Erythroblast (primary cell): ENCODE results near the gene CARD8.
"Not testable (repeated sequence)": the region's sequence is repeated elsewhere in the genome, so short reads cannot be mapped to it uniquely, and the experiment has no call there.

ENCODE experiments used
- DNase-seq, 2 experiments: peaks; one replicate each; lab custom pipeline; 2025; lab: John Stamatoyannopoulos, UW
- GATA1 ChIP-seq: IDR thresholded peaks from 2 replicates; pipeline ENCODE4 v1.6.1; 2011; ENCODE audit warnings: low read depth, mild to moderate bottlenecking, control low read depth, low read length, moderate library complexity
- POLR2A ChIP-seq: IDR thresholded peaks from 2 replicates; pipeline ENCODE4 v1.6.1; 2011; ENCODE audit warnings: mild to moderate bottlenecking, low read length

The CARD8 gene

DNA sequence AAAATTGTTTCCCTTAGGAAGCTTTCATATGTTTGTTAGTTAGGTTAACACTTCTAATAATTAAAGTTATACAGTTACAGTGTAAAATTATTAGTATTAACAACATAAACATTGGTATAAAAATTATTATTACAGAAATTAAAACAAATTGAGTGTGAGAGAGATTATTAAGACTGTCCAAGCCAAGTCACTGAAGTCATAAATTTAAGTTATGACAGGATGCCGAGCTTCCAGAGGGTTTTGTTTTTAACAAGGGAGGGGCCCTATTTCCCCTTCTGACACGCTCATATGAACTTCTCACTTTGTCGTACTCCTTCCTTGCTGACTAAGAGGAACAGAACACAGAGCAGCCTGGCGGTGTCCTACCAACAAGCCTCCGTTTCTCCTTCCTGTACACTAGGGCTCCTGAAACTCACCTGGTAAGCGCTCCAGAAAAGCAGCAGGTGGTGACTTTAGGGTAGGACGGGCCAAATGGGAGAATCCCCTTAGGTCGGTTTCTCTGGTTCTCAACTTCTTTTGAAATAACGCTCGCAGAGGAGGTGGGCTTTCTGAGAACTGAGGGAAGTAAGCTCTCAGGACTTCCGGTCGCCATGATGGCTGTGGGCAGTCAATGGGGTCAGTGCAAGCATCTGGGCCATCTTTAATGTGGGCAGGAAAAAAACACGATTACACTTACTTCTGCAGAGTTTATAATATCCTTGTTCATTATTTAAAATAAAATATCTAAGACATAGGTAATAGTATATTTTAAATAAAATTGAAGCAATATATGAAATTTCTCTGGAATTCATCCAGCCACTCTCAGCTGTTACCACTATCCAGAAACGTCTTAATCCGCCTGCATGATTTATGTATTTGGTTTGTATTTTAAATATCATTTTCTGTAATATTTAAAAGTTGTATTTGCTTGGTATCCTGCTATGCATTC is at the start of gene CARD8:
Gene CARD8 (minus strand): TSS at position 537 of the 928 bp plus-strand sequence. CDS start 14,892 bp downstream, outside the sequence.
- TF ChIP-seq POLR2A = peak; percentile 94
- TF ChIP-seq GATA1 = no peak
- DNase-seq = peak; percentile 95 to 96

- DNase-seq = no peak
- TF ChIP-seq GATA1 (no peak), POLR2A (no peak)
Measured at GRCh38 chr19:48303866-48304265, 48.2 kb upstream of the CARD8 start.

DNA sequence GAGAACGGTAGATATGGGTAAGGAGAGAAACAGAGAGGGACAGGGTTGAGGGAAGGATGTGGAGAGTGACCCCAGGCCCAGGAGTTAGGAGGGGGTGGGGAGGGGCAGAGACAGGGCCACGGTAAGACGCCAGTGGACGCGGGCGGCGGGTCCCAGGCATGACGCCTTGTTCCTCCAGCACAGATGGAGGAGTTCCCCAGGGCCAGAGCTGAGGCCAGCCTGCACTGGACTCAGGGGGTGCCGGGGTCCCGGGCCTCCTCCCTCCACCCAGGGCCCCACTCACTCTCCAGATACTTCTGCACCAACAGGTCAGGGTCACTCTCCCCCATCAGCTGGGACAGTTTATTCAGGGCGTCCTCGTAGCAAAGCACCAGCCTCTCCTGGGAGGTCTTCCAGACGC is 47.7 kb upstream of the CARD8 start:
- DNase-seq = no peak
- TF ChIP-seq GATA1 = no peak
- no peak for TF ChIP-seq POLR2A

DNA sequence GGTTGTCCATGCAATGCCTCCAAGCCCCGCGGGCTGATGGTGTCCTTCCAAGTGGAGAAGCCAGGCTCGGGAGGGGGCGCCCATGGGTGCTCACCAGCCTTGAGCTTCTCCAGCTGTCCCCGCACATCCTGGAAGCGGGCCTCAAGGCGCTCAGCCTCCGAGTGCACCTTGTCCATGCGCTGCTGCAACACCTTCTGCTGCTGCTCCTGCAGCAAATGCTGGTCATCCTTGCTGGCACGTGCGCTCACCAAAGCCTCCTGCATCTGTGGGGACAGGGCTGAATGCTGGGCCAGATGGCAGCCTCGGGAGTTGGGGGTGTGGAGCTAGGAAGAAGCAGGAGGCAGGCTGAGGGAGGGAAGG is 46.9 kb upstream of the CARD8 start:
- TF ChIP-seq POLR2A = no peak
- no peak for TF ChIP-seq GATA1
- no peak for DNase-seq

DNA sequence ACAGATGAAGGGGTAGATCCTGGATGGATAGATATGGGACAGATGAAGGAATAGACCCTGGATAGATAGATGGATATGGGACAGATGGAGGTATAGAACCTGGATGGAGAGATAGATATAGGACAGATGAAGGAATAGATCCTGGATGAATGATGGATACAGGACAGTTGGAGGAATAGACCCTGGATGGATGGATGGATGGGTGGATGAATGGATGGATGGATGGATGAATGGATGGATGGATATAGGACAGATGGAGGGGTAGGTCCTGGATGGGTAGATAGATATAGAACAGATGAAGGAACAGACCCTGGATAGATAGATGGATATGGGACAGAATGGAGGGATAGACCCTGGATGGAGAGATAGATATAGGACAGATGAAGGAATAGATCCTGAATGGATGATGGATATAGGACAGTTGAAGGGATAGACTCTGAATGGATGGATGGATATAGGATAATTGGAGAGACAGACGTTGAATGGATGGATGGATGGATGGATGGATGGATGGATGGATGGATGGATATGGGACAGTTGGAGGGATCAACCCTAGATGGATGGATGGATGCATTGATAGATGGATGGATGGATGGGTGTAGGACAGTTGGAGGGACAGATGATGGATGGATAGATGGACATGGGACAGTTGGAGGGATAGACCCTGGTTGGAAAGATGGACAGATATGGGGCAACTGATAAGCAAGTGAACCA is 46.3 kb upstream of the CARD8 start:
- no peak for DNase-seq
- TF ChIP-seq POLR2A = no peak
- no peak for TF ChIP-seq GATA1

- no peak for DNase-seq
- TF ChIP-seq POLR2A = no peak
- no peak for TF ChIP-seq GATA1
Measured at GRCh38 chr19:48297975-48298374, 42.3 kb upstream of the CARD8 start.

DNA sequence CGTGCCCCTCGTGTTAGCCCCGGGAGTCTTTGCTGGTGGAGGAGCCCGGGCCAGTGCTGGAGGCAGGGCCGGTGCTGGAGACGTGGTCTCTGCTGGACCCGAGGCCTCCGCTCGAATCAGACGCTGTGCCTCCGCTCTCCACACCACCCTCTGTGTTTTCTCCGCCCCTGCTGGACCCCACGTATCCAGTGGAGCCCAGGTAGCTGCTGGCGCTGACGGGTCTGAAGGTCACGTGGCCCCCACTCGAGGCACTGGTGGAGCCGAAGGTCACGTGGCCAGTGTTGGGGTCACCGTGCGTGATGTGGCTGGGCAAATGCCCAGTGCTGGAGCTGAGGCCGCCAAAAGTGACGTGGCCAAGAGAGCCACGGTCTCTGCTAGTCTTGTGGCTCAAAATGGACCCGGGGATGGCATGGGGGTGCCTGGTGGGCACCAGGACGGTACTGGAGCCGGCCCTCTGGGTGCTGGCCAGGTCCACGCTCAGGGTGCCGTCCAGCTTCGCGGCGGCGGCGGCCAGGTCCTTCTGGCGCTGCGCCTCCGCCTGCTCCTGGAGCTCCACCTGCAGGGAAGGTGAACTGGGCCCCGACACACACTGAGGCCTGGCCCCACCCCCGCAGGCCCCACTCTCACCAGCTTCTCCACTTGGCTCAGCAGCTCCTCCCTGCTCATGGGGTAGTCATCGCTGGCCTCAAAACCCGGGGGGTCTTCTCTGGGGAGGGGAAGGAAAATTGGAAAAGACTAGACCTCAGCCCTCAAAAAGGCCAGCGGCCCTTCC is 41.4 kb upstream of the CARD8 start:
- no peak for TF ChIP-seq POLR2A
- no peak for DNase-seq

DNA sequence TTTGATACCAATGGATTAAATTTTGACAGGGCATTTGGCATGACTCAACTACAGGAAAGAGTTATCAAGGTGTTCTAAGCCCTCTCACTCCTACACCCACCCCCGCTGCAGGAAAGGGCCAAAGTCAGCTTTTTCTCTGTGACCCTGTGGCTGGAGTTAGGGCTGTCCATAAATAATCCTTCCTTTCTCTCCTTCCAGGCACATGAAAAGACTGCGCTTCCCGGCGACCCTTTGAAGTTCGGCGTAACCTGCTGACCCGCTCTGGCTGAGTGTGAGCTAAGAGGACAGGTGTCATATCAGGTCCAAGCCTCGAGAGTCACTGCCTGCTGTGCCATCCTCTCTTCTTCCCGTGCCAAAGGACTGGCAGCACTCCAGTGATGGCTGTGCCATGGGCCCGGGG is 39.7 kb upstream of the CARD8 start:
- no peak for DNase-seq
- TF ChIP-seq GATA1 = no peak
- no peak for TF ChIP-seq POLR2A

GRCh38 chr19:48292798-48293197 is 37.1 kb upstream of the CARD8 start:
- no peak for DNase-seq
- no peak for TF ChIP-seq GATA1
- TF ChIP-seq POLR2A = no peak

DNA sequence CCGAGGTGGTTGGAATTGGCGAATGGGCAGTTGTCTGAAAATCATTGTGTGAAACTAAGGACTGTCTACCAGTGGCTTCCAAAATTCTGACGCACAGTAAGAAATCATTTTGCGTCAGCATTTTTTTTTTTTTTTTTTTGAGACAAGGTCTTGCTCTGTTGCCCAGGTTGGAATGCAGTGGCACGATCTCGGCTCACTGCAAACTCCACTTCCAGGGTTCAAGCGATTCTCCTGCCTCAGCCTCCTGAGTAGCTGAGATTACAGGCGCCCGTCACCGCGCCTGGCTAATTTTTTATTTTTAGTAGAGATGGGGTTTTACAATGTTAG is 35.7 kb upstream of the CARD8 start:
- DNase-seq = not testable (repeated sequence)

DNA sequence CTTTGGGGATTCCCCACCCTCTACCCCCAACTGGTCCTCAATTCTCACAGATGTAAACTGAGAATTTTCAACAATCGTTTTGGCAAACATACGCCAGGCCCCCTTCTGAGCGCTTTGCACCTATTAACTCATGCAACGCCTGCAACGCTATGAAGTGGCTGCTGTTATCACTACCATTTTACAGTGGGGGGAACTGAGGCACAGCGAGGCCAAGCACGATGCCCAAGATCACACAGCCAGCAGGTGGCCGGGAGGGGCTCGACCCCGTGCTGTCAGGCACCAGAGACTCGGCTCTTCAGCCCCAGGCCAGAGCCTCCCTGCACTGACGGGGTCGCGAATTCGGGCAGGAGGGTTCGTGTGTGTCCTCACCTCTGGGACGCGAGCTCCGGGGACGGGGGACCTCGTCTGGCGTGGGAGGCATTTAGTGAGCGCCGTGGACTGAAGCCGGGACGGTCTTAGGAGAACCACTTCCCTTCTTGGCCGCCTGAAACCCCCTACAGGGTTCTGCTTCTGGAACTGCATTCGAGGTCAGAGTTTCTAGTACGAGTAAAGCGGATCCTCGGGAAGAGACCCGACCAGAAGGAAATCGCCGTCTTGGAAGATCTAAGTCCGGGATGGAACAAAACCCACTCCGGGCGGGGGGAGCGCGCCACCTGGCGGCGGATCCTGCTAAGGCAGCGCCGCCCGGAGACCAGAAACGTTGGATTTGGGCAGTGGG is 35.2 kb upstream of the CARD8 start:
- TF ChIP-seq GATA1 = no peak
- no peak for TF ChIP-seq POLR2A
- peak; percentile 56 to 79 for DNase-seq

DNA sequence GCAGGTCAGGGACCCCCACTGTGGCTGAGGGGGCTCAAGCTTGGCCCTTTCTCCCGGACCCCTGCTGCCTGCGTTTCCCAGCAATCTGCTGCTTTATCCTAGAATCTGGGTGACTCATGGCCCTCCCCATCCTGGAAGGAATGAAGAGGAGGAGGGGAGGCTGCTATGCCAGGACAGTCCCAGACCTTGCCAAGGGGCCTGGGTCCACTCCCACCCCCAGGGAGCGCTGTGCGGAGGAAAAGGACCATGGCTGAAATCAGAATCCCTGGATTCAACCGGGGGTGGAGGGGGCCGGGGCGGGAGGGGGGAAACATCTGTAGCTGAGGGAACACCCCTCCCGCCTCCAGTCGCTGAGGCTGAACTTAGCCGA is 34.7 kb upstream of the CARD8 start:
- TF ChIP-seq POLR2A (no peak), GATA1 (no peak)
- DNase-seq = no peak

DNA sequence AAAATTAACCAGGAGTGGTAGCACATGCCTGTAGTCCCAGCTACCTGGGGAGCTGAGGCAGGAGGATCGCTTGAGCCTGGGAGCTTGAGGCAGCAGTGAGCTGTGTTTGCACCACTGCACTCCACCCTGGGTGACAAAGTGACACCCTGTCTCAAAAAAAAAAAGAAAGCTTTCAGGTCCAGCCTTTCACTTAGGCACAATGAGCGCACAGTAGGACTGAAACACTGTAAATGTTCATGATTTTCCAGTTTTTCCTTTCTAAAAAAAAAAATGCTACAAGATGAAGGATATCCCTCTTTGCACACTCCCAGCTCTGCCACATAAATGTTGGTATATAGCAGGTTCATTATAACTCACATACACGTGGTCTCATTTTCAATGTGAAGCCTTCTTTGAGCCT is 32.0 kb upstream of the CARD8 start:
- DNase-seq = no peak
- TF ChIP-seq POLR2A = no peak
- TF ChIP-seq GATA1 = no peak

DNA sequence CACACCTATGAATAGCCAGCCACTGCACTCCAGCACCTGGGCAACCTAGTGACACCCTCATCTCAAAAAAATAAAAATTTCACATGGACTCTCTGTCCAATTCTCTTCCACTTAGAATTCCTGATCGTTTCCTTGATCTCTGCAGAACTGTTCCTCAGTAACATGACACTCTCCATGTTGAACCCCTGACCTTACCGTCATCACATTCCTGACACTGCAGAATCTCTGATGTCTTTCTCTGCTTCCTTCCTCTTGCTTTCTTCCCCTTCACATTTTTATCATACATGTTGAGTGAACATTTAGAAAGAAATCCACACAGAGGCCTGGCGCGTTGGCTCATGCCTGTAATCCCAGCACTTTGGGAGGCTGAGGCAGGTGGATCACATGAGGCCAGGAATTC is 29.2 kb upstream of the CARD8 start:
- DNase-seq = no peak
- TF ChIP-seq POLR2A = no peak
- no peak for TF ChIP-seq GATA1

GRCh38 chr19:48283908-48284307 is 28.2 kb upstream of the CARD8 start:
- no peak for TF ChIP-seq GATA1
- no peak for TF ChIP-seq POLR2A
- DNase-seq = no peak
